NCI-H82 (cell line): Measurements from ENCODE around the gene CTNNB1.

Source experiments
- DNase-seq: peaks from one replicate; lab custom pipeline; 2025; lab: John Stamatoyannopoulos, UW

The CTNNB1 gene

DNA sequence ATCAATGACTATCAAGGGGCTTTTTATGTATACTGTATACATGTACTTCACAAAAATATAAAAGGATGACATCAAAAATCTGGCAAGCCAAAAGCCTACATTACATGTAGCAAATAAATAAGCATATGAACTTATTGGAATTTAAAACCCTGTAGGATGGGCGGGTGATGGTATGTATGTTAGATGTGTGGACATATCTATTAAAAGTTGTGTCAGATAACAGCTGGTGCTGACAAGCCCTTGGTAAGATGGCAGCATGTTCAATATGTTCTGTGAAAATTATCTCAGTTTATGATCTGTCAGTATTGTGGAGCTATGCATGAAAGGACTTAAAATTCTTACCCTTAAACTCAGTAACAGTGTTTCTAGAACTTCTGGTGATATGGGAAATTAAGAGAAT, 20.1 kb downstream of the CTNNB1 start:
- DNase-seq = no peak

GRCh38 chr3:41220906-41221677, 21.8 kb downstream of the CTNNB1 start:
- no peak for DNase-seq

- DNase-seq = no peak
Observed at GRCh38 chr3:41222012-41222411, 22.7 kb downstream of the CTNNB1 start.

GRCh38 chr3:41222501-41222900, 23.2 kb downstream of the CTNNB1 start:
- DNase-seq = no peak

DNA sequence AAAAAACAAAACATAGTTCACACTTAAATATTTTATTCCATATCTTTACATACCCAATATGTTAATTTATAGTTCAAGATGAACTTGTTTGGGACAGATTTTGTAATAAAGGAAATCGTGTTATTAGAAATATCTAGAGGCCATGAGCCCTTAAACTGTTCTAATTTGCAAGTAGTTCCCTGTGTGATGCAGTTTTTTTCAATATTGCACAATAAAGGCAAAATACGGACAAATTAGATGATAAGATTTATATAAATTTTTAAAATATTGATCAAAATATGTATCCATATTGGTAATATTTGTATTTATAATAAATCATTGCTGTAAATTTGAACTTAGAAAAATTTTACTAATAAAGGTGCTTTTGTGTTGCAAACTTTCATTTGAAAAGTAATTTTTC, 23.8 kb downstream of the CTNNB1 start:
- no peak for DNase-seq

GRCh38 chr3:41223691-41224090, 24.4 kb downstream of the CTNNB1 start:
- DNase-seq = no peak

DNA sequence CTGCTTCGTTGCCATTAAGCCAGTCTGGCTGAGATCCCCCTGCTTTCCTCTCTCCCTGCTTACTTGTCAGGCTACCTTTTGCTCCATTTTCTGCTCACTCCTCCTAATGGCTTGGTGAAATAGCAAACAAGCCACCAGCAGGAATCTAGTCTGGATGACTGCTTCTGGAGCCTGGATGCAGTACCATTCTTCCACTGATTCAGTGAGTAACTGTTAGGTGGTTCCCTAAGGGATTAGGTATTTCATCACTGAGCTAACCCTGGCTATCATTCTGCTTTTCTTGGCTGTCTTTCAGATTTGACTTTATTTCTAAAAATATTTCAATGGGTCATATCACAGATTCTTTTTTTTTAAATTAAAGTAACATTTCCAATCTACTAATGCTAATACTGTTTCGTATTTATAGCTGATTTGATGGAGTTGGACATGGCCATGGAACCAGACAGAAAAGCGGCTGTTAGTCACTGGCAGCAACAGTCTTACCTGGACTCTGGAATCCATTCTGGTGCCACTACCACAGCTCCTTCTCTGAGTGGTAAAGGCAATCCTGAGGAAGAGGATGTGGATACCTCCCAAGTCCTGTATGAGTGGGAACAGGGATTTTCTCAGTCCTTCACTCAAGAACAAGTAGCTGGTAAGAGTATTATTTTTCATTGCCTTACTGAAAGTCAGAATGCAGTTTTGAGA, 25.0 kb downstream of the CTNNB1 start:
- no peak for DNase-seq

- no peak for DNase-seq
Observed at GRCh38 chr3:41234823-41235721, 35.8 kb downstream of the CTNNB1 start.

- no peak for DNase-seq
Observed at GRCh38 chr3:41236228-41236627, 36.9 kb downstream of the CTNNB1 start.

GRCh38 chr3:41237907-41238306, 38.6 kb downstream of the CTNNB1 start:
- no peak for DNase-seq

DNA sequence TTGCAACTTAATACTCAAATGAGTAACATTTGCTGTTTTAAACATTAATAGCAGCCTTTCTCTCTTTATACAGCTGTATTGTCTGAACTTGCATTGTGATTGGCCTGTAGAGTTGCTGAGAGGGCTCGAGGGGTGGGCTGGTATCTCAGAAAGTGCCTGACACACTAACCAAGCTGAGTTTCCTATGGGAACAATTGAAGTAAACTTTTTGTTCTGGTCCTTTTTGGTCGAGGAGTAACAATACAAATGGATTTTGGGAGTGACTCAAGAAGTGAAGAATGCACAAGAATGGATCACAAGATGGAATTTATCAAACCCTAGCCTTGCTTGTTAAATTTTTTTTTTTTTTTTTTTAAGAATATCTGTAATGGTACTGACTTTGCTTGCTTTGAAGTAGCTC, 40.3 kb downstream of the CTNNB1 start:
- DNase-seq = no peak

DNA sequence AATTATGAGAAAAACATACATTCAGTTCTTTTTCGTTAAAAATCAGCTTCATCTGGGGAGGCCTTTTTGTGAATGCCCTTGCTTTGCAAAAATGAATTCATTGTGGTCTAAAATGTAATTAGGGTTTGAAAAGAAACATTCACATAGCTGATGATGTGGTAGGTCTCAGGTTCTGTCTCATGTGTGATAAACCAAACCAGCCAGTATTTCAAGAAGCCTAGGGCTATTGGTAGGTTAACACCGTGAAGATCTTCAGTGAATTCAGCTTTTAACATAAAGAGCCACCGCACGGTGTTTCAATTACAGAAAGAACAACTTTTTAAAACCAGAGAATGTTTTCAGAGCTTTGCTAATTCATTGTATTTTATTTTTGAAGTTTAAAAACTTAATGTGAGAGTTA, 41.9 kb downstream of the CTNNB1 start:
- no peak for DNase-seq

DNA sequence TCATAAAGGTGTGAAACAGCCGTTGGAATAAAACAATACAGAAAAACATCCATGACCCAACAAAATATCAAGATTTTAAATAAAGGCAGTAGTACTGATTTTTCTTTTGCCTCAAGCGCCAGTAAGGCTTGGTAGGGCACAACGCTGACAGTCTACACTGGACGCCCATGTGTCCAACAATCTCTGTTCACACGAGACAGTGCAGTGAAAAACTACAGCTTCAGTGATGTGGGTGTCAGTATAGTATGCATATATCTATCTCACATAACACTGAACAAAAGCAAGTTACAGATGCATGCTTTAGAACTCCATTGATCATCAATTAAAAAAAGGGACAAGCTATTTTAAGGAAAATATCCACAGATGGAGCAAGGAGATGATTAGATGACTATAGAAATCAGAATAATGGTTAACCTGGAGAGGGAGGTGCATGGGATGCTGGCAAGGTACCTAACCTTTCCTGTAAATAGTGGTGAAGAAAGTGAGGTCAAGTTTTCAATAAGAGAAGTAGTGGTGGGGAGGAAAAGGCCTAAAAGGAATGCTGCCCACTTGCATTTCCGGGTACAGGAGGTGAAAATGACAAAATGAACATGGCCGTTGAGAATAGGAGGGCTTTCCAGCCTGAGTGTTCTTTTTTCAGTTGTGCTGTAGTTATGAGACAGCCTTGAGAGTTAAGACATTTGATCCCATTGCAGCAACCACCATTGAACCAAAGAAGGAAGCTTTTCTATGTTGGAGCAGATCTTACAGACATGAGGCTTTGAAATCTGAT, 42.7 kb downstream of the CTNNB1 start:
- no peak for DNase-seq

DNA sequence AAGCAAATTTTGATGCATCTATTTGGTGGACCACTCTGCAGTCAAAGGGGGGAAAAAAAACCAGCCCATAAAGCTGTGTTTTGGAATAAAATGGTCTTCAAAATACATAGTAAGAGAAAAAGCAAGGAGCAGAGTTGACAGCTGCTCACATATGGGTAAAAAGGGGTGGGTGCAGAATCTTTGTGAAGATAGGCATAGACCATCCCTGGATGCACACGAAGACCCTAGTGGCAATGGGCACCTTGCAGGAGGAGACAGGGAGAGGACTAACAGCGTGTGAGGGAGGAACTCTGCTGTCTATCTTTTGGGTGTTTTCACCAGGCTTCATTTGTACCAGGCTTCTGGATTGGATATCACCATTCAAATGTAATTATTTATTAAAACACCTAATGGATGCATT, 43.9 kb downstream of the CTNNB1 start:
- no peak for DNase-seq

DNA sequence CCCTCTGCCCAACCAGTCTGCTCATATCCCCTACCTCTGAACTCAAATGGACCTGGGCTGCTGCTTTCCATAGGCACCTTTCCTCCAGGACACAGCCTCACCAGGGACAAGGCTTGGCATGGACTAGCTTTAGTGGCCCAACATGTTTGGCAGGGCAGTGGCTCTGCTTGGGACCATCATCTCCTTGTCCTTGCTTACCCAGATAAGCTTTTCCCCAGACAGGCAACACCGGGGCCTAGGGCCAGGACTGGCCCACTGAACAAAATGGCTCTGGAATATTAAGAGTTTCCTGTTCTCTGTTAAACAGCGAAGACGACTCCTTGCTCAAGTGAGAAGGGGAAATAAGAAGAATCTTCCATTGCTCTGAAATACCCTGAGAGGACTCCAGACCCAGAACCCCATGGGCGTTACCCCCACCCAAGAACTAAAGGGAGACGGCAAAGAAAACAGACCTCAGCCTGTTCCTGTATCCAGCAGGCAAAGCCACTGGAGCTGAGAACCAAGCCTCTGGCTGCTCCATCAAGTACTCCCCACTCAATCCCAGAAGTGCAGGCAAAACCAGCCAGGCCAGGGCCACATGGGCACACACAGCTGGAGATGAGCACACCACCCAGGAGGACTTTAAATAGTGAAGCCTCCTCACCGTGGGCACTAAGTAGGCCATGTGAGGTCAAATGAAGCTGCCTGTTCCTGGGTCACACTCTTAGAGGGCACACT, 45.5 kb downstream of the CTNNB1 start:
- DNase-seq = no peak

GRCh38 chr3:41247055-41248004, 48.0 kb downstream of the CTNNB1 start:
- no peak for DNase-seq

DNA sequence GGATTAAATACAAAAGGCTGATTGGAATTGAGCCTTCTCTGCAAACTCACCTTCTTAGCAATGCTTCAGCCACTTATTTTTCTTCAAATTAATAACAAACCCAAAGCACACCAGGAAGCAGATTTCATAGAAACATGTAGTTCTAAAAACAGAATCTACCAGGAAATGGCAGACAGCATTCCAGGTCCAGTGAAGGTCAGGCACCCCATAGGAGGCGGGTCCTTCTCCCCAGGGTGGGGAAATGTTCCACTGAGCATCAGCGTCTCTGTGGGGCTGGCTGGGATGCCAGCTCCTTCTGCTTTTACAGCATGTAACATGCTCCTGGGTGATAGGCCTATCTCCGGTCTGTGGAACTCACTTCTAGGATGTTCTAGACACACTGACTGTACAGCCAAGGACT, 49.2 kb downstream of the CTNNB1 start:
- no peak for DNase-seq

GRCh38 chr3:41249318-41249717, 50.0 kb downstream of the CTNNB1 start:
- DNase-seq = no peak

DNA sequence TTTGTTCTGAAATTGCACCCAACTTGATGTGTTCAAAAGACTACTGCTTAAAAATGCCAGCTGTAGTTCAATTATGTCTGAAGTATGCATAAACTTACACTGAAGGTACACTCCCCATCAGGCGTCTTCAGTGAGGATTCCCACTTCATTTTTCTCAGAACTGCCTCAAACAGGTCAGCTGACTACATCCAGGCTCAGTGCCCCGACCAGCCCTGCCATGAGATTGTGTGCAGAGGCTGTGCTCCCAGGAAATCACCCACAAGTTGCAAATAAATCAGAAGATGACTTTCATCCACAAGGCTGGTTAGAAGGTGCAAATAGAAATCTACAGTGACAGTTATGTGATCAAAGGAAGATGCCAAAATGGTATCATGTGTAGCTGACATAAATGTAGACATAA, 51.5 kb downstream of the CTNNB1 start:
- DNase-seq = no peak

- DNase-seq = no peak
Observed at GRCh38 chr3:41251593-41251992, 52.3 kb downstream of the CTNNB1 start.
